Measurements from ENCODE around the gene RNASE8.

The RNASE8 gene

GRCh38 chr14:21092273-21093011 is 34.8 kb downstream of the RNASE8 start:
- DNase-seq (ENCODE audit: low read depth), result no peak

- no peak for DNase-seq (ENCODE audit: low read depth)
Measured at GRCh38 chr14:21093018-21093417, 35.4 kb downstream of the RNASE8 start.

GRCh38 chr14:21093769-21094681 is 36.4 kb downstream of the RNASE8 start:
- no peak for DNase-seq (ENCODE audit: low read depth)

- DNase-seq (ENCODE audit: low read depth), result no peak
Measured at GRCh38 chr14:21095430-21096205, 38.0 kb downstream of the RNASE8 start.

GRCh38 chr14:21096438-21096837 is 38.8 kb downstream of the RNASE8 start:
- no peak for DNase-seq (ENCODE audit: low read depth)

- no peak for DNase-seq (ENCODE audit: low read depth)
Measured at GRCh38 chr14:21096978-21097635, 39.5 kb downstream of the RNASE8 start.

GRCh38 chr14:21097636-21098075 is 40.0 kb downstream of the RNASE8 start:
- no peak for DNase-seq (ENCODE audit: low read depth)

- peak; percentile 18 for DNase-seq (ENCODE audit: low read depth)
Measured at GRCh38 chr14:21098076-21098891, 40.7 kb downstream of the RNASE8 start, which contains the start of gene ZNF219. Gene ZNF219, minus strand, starts transcription at chr14:21098655. Its CDS starts 5,064 bp downstream, at chr14:21093591.

GRCh38 chr14:21098892-21099595 is 41.4 kb downstream of the RNASE8 start:
- no peak for DNase-seq (ENCODE audit: low read depth)

- DNase-seq (ENCODE audit: low read depth), result no peak
Measured at GRCh38 chr14:21099596-21099985, 42.0 kb downstream of the RNASE8 start.

- DNase-seq (ENCODE audit: low read depth), result no peak
Measured at GRCh38 chr14:21100931-21101330, 43.3 kb downstream of the RNASE8 start, which contains the start of gene TMEM253. Gene TMEM253, plus strand, starts transcription at chr14:21101066. Its CDS starts 278 bp downstream, at chr14:21101344.

- no peak for DNase-seq (ENCODE audit: low read depth)
Measured at GRCh38 chr14:21101802-21102413, 44.3 kb downstream of the RNASE8 start.

- no peak for DNase-seq (ENCODE audit: low read depth)
Measured at GRCh38 chr14:21102521-21103410, 45.1 kb downstream of the RNASE8 start.

GRCh38 chr14:21103411-21103709 is 45.7 kb downstream of the RNASE8 start:
- DNase-seq (ENCODE audit: low read depth), result no peak

- DNase-seq (ENCODE audit: low read depth), result peak; percentile 94
Measured at GRCh38 chr14:21103710-21104447, 46.3 kb downstream of the RNASE8 start.

- peak; percentile 68 for DNase-seq (ENCODE audit: low read depth)
Measured at GRCh38 chr14:21104448-21105060, 46.9 kb downstream of the RNASE8 start.

GRCh38 chr14:21105095-21105494 is 47.5 kb downstream of the RNASE8 start:
- no peak for DNase-seq (ENCODE audit: low read depth)

- no peak for DNase-seq (ENCODE audit: low read depth)
Measured at GRCh38 chr14:21106176-21106497, 48.5 kb downstream of the RNASE8 start.
